Inflammatory macrophage treated with lipopolysaccharide for 1 hour (primary cell): ENCODE data around the gene TFDP2.
"Not testable (repeated sequence)": the region's sequence is repeated elsewhere in the genome, so short reads cannot be mapped to it uniquely, and the experiment has no call there.

Experiments used
- DNase-seq, 2 donors: peaks; one replicate each; pipeline ENCODE4 v3.0.0-alpha.2; 2020 to 2022

The TFDP2 gene

DNA sequence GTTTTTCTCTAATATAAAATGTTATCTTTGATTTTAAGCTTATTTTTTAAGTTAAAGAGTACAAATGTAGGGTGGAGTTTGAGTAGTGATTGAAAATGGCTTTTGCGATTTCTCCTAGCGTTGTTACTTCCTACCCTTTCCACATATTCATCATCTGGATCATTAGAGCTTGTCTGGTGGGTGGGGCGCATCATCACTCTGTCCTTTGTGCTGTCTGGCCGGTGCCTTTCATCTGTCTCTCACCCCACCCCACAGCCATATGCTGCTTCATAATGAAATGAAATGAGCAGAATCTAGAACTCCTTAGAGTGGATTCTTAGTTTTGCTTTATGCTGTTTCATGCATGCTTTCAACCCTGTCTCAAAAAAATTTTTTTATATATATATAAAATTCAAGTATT is 228.6 kb downstream of the TFDP2 start:
- no peak for DNase-seq

DNA sequence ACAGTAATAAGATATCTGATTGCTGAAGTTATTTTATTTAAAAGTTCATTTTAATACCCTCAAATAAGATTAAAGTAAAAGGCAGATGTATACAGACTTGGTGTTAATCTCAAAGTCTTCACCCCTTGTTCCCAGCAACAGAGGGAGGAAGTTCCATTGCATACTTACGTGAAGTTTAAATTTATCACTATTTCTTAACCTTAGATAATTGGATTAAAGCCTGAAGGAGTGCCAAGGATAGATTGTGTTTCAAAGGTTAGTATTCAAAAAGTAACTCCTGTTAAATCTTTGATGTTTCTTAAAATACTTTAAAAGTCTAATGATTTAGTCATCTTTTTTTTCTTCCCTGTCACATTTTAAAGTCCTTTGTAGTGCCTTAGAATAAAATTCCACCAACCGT is 233.6 kb downstream of the TFDP2 start:
- no peak for DNase-seq

DNA sequence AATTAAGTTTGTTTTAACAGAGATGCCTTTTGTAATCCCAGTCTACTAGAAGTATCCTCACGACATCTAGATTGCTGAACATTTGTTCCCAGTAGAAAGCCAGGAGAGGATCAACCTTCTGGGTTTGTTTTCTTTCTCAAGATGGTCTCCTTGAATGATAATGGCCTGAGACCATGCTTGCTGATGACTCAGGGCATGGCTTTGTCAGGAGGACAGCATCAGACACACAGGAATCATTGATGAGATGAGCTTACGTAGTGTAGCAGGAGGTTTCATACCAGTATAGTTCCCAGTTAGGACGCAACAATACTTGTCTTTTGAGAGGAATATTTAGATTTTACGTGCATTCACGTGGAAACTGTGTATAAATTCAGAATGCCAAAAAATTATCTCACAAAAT is 234.3 kb downstream of the TFDP2 start:
- no peak for DNase-seq

DNA sequence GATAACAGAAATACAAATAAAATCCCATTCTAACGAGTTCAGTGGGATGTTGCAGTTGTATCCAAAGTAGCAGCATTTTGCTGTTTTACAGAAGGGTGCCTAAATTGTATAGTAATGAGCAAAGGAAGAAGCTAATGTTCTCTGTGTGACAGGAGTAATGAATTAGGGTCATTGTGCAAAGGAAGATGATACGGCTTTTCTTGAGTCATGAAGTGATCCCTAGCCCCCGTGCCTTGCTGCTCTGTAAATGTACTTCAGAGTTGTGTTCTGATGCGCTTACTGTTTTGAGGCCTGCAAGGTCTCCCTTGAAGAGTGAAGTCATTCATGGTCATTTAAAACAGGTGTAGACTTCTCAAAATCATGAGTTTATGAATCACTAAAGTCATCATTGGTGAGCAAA is 235.0 kb downstream of the TFDP2 start:
- no peak for DNase-seq

DNA sequence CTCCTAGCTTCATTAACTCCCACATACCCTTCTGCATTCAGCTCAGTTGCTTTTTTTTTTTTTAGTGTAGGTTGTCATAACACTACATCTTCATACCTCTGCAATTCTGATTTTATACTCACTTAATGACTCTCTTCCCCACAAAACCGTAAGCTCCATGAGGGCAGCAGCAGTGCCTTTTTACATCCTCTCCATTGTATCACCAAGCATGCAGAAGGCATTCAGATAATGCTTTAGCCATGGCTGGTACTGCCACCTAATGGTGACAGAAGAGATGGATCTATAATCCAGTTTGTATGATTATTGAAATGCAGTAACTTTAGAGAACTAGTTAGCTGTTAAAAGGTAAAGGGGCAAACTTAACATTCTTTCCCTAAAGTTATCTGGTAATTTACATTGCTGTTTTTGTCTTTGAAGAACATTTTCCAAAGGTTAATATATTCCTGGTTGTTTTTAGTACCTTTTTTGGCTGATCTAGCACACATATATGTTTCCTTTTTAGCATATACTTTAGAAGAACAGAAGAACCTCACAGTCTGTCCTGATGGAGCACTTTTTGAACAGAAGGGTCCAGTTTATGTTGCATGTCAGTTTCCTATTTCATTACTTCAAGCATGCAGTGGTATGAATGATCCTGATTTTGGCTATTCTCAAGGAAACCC is 236.1 kb downstream of the TFDP2 start:
- DNase-seq: peak; percentile 61 to 72

DNA sequence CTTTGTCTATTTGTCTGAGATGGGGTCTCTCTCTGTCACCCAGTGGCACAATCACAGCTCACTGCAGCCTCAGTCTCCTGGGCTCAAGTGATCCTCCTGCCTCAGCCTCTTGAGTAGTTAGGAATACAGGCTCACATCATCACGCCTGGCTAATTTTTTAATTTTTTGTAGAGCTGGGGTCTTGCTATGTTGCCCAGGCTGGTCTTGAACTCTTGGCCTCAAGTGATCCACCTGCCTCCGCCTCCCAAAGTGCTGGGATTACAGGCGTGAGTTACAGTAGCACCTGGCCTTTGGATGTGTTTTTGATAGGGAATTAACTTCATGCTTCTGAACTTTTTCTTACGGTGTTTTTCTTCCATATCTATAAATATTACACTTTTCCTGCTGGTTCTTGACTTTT is 239.4 kb downstream of the TFDP2 start:
- not testable (repeated sequence) for DNase-seq

DNA sequence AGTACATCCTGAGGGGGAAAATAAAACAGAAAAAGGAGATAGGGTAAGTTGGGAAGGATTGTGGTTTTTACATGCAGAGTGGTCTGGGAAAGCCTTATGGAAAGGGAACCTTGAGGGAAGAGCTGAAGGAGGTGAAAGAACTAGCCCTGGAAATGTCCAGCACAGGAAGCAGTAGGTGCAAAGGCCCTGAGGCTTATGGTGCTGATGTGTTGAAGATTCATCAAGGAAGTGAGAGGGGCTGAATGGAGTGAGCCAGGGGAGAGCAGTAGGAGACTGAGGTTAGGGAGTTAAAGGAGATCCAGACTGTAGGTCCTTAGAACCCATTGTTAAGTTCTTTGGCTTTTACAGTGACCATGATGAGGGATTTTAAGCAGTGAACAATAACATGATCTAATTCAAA is 239.9 kb downstream of the TFDP2 start:
- DNase-seq: no peak

DNA sequence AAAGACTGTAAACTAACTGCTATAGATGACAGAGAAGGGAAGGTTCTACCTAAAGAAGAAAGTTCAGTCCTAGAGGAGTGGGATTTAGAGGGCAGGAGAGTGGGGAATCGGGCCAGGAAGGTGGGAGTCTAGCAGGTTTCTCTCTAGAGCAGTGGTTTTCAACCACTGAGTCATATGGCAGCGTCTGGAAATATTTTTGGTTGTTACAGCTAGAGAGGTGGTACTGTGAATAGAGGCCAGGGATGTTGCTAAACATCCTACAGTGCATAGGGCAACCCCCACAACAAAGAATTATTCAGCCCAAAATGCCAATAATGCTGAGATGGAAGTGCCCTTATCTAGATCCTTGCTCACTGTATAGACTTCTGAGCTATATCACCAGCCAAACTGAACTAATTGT is 244.2 kb downstream of the TFDP2 start:
- DNase-seq: no peak

DNA sequence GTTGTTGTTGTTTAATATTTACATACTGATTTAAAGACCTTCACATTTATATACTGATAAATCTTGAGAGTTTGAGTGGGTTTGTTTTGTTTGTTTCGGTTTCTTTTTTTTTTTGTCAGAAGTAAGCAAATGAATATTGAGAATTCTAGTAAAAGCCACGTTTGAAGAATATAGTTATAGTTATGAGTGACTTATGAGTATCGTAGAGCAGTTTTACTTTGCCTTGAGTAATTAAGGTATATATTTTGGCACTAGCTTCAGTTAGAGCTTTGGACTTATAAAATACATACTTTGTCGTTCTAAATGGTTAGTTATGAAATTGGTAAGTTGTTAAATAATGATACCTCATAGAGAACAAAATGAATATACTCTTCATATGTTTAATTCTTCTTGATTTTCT is 245.1 kb downstream of the TFDP2 start:
- no peak for DNase-seq

DNA sequence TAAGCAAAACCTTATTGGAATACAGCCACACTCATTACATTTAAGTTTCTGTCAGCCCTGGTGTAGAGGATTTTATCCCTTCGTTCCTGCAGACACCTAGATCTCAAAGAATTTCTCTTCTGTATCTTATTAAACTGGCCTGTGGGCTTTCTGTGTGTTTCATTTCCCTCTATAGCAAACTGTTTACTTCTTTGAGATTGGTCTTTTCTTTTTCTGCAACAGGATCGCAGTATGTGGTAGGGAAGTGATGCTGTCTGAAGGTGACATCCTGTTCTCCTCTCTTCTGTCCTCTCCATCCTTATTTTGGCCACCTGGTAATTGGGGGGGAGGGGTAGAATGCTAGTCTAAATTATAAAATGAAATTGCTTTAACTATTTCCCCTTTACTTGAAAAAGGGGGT is 247.4 kb downstream of the TFDP2 start:
- DNase-seq: no peak

DNA sequence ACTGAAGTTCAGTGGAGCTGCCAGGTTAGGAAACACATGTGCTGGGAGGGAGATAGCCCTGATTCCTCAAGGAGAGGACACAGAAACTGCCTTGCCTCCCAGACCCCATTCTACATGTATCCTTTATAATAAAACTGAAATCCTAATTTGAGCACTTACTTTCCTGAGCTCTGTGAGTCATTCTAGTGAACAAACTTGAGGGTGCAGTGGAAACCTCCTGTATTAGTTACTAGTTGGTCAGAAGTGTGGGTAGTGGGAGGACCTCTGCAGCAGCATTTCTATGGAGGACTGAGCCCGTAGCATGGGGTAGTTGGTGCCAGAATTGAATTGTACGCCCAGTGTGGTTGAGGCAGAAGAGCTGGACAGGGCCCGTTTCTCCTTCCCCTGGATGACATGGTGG is 249.0 kb downstream of the TFDP2 start:
- no peak for DNase-seq

DNA sequence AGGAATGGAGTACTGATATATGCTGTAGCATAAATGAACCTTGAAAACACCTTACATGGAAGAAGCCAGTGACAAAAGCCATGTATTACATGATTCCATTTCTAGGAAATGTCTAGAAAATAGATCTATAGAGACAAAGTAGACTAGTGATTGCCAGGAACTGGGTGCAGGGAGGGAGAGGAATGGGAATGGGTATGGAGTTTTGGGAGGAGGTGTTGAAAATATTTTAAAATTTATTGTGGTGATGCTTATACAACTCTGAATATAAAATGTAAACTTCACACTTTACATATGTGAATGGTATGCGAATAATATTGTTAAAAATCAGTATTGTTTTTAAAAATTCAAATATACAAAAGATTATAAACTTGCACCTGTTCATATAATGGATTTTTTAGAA is 250.4 kb downstream of the TFDP2 start:
- DNase-seq: no peak

DNA sequence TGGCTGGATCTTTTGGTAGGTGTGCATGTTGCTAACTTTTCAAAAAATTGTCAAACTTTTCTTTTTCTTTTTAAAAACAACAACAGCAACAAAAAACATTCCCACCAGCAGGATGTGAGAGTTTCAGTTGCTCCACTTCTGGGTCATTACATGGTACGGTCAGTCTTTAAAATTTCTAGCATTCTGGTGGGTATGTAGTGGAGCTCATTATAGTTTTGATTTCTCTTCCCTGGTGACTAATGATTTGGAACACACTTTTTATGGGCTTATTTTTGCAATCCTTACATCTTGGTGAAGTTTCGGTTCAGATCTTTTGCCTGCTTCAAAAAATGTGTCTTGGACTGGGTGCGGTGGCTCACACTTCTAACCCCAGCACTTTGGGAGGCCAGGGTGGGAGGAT is 253.6 kb downstream of the TFDP2 start:
- DNase-seq: no peak

DNA sequence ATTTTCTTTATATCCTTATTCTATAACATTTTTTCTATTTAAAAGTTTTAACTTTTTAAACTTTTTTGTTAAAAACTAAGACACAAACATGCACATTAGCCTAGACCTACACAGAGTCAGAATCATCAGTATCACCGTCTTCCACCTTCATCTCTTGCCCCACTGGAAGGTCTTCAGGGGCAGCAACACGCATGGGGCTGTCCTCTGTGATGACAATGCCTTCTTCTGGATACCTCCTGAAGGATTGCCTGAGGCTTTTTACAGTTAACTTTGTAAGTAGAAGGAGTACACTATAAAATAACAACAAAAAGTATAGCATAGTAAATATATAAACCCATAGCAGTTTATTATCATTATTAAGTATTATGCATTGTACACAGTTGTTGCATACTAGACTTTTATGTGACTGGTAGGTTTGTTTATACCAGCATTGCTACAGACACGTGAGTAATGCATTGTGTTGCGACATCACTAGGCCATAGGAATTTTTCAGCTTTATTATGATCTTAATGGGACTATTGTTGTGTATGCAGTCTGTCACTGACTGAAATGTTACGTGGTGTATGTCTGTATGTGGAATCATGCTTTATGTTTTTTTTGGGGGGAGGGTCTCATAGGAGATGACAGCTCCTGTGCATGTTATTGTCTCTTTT is 254.7 kb downstream of the TFDP2 start:
- peak; percentile 50 to 74 for DNase-seq
